GM12892 (cell line): ENCODE data around the gene CAPN1.

Experiments used
- POLR2A ChIP-seq: IDR thresholded peaks from 2 replicates; pipeline ENCODE4 v1.6.1; 2011; ENCODE audit warnings: low read depth, low read length, control low read depth
- POLR2AphosphoS5 ChIP-seq: IDR thresholded peaks from 2 replicates; pipeline ENCODE4 v1.6.1; 2011; ENCODE audit warnings: low read depth, low read length, control low read depth

DNA sequence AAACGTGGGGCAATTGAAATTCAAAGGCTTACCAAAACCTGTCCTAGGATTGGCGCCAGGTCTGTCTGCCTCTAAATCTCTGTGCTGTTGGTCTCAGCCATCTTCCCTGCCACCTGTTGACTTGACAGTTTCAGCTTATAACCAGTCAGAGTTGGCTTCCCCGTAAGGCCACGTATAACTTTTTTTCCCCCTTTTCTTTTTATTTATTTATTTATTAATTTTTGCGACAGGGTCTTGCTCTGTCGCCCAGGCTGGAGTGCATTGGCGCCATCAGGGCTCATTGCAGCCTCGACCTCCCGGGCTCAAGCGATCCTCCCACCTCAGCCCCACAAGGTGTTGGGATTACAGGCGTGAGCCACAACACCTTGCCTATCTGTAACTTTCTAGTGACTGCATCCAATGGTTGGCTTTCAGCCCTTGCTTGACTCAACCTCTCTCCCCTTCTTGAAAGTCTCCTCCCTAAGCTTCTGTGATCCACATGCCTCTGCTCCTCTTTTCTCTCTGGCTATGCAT, 46.0 kb upstream of the CAPN1 start:
- TF ChIP-seq POLR2AphosphoS5 (no peak), POLR2A (no peak)
